IgD-negative memory B cell (primary cell): ENCODE results near the gene SNX20. TPM values are rescaled to one million over a fixed set of nuclear protein-coding genes. Genes with fewer than 3 reads are reported as not detected.

Experiments
- H3K27ac Mint-ChIP-seq, 3 donors: one replicate each; pipeline ENCODE4 v1.8.0; 2020 to 2022; ENCODE audit warnings: mild to moderate bottlenecking in 3 of 3, mixed read lengths in 3 of 3, moderate library complexity in 1 of 3
- H3K27me3 Mint-ChIP-seq: one replicate; pipeline ENCODE4 v1.8.0; 2021; ENCODE audit warnings: mixed read lengths
- H3K36me3 Mint-ChIP-seq: one replicate; pipeline ENCODE4 v1.8.0; 2020; ENCODE audit warnings: mild to moderate bottlenecking, mixed read lengths
- H3K4me1 Mint-ChIP-seq, 3 donors: one replicate each; pipeline ENCODE4 v1.8.0; 2020 to 2022; ENCODE audit warnings: mixed read lengths in 3 of 3, mild to moderate bottlenecking in 1 of 3
- H3K4me3 Mint-ChIP-seq, 4 donors: one replicate each; pipeline ENCODE4 v1.8.0; 2020 to 2022; ENCODE audit warnings: mild to moderate bottlenecking in 4 of 4, mixed read lengths in 4 of 4, moderate library complexity in 3 of 4
- H3K9me3 Mint-ChIP-seq, 3 donors: one replicate each; pipeline ENCODE4 v1.8.0; 2020 to 2021; ENCODE audit warnings: mixed read lengths in 3 of 3, mild to moderate bottlenecking in 1 of 3
- polyA plus RNA-seq: library from polyadenylated mRNA; unstranded; fragments of 300-500 nt; fragmentation: Illumina TruSeq; gene quantifications from one replicate; pipeline ENCODE4 v1.2.3, GENCODE V29; 2021

Gene SNX20
- polyA plus RNA-seq, 1 donor from 2014 or later, result 44.6 TPM

DNA sequence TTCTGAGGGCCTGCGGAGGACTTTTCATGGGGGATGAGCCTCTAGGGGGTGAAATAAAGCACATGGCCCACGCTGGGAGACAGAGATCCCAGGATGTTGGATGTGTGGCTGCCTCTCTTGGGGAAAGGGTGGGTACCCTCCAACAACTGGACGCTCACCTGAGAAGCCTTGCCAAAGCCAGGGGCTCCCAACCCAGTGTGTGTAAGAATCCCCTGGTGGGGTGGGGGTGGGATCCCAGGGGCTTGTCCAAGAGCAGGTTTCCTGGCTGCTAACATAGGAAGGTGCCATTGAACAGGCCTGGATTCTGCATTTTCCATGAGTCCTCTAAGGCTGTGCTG lies 587 bp downstream of the SNX20 start:
- Mint-ChIP-seq H3K27ac (peak overlapping the region; percentile 97 to 99 (median 98)), H3K4me1 (peaks cover 42 to 67% (median 53%) of the 10 kb centered on the region in 3 donors), H3K27me3 (peaks cover 2% of the 10 kb centered on the region), H3K36me3 (peaks cover 1% of the 10 kb centered on the region), H3K9me3 (peaks cover 0 to 1% (median 0%) of the 10 kb centered on the region in 3 donors), H3K4me3 (peak overlapping the region; percentile 91 to 96 (median 94))

GRCh38 chr16:50679676-50680555 lies 1.2 kb downstream of the SNX20 start:
- H3K4me3 Mint-ChIP-seq, result peak overlapping the region; percentile 91 to 96 (median 94)
- peaks cover 4% of the 10 kb centered on the region for H3K36me3 Mint-ChIP-seq
- H3K9me3 Mint-ChIP-seq, result no peaks in the 10 kb centered on the region
- H3K4me1 Mint-ChIP-seq, result peaks cover 37 to 61% (median 49%) of the 10 kb centered on the region in 3 donors
- H3K27ac Mint-ChIP-seq, result peak overlapping the region; percentile 86 to 99 (median 97)
- peaks cover 2% of the 10 kb centered on the region for H3K27me3 Mint-ChIP-seq

DNA sequence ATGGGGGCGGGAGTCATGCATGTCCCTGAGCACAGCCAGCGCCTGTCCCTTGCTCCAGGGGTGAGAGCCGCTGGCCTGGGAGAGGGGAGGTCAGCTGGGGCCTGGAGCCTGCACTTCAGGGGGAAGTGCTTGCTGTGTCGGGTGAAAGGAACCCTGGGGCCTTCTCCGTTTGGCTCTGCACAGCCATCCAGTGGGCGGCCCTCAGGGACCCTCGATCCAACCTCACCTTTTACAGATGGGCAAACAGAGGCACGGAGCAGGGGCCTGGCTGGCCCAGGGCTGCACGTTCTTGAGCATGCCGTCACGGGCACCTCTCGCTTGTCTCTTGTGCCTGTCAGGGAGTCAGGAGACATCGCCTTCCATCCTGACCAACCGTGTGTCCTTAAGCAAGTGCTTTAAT lies 1.8 kb downstream of the SNX20 start:
- Mint-ChIP-seq H3K4me1 (peaks cover 31 to 54% (median 42%) of the 10 kb centered on the region in 3 donors), H3K9me3 (no peaks in the 10 kb centered on the region), H3K4me3 (peak overlapping the region; percentile 88 to 96 (median 93)), H3K27me3 (peaks cover 2% of the 10 kb centered on the region), H3K36me3 (peaks cover 9% of the 10 kb centered on the region), H3K27ac (peak overlapping the region; percentile 5 to 96 (median 86))

DNA sequence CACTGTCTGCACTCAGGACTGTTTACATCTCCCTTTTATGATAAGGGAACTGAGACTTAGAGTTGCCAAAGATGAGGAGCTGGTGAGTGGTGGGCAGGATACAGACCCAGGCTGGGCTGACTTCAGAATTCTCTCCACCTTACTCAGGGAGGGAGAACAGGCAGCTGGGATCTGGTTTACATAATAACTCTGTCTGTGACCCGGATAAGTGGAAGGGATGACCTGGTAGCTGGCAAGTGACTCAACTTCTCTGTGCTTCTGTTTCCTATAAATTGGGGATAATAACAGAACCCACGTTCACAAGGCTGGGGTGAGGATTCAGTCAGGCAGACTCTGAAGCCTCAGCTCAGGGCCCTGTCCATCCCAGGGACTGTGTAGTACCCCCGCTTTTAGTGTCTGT lies 2.6 kb downstream of the SNX20 start:
- Mint-ChIP-seq H3K4me3 (peak overlapping the region in 3 of 4 donors; percentile 34 to 88 (median 47)), H3K9me3 (no peaks in the 10 kb centered on the region), H3K4me1 (peaks cover 24 to 47% (median 36%) of the 10 kb centered on the region in 3 donors), H3K27ac (peak overlapping the region; percentile 5 to 96 (median 88)), H3K27me3 (peaks cover 2% of the 10 kb centered on the region), H3K36me3 (peaks cover 13% of the 10 kb centered on the region)

- peaks cover 14% of the 10 kb centered on the region for H3K36me3 Mint-ChIP-seq
- H3K9me3 Mint-ChIP-seq, result peaks cover 0 to 2% (median 0%) of the 10 kb centered on the region in 3 donors
- peak overlapping the region in 1 of 4 donors; percentile 88 for H3K4me3 Mint-ChIP-seq
- H3K4me1 Mint-ChIP-seq, result peaks cover 16 to 35% (median 29%) of the 10 kb centered on the region in 3 donors
- peak overlapping the region in 2 of 3 donors; percentile 45 to 46 for H3K27ac Mint-ChIP-seq
- H3K27me3 Mint-ChIP-seq, result peaks cover 2% of the 10 kb centered on the region
Measured at GRCh38 chr16:50677351-50677750, 3.8 kb downstream of the SNX20 start.

GRCh38 chr16:50676684-50677225 lies 4.4 kb downstream of the SNX20 start:
- peaks cover 16 to 31% (median 27%) of the 10 kb centered on the region in 3 donors for H3K4me1 Mint-ChIP-seq
- H3K27me3 Mint-ChIP-seq, result peaks cover 2% of the 10 kb centered on the region
- peaks cover 0 to 2% (median 2%) of the 10 kb centered on the region in 3 donors for H3K9me3 Mint-ChIP-seq
- peak overlapping the region in 1 of 3 donors; percentile 14 for H3K27ac Mint-ChIP-seq
- peaks cover 18% of the 10 kb centered on the region for H3K36me3 Mint-ChIP-seq
- peak overlapping the region in 1 of 4 donors; percentile 88 for H3K4me3 Mint-ChIP-seq

GRCh38 chr16:50675686-50676610 lies 5.2 kb downstream of the SNX20 start:
- Mint-ChIP-seq H3K27ac (peak overlapping the region in 2 of 3 donors; percentile 14 to 57), H3K36me3 (peaks cover 23% of the 10 kb centered on the region), H3K27me3 (peaks cover 2% of the 10 kb centered on the region), H3K4me3 (peak overlapping the region in 2 of 4 donors; percentile 12 to 62), H3K4me1 (peaks cover 14 to 26% (median 24%) of the 10 kb centered on the region in 3 donors), H3K9me3 (peaks cover 2 to 7% (median 2%) of the 10 kb centered on the region in 3 donors)

- Mint-ChIP-seq H3K9me3 (peaks cover 2 to 7% (median 2%) of the 10 kb centered on the region in 3 donors), H3K4me3 (no peak overlapping the region), H3K4me1 (peaks cover 13 to 21% (median 19%) of the 10 kb centered on the region in 3 donors), H3K36me3 (peaks cover 23% of the 10 kb centered on the region), H3K27ac (peak overlapping the region in 2 of 3 donors; percentile 8 to 69), H3K27me3 (peaks cover 2% of the 10 kb centered on the region)
Measured at GRCh38 chr16:50674831-50675230, 6.3 kb downstream of the SNX20 start.

GRCh38 chr16:50673496-50674275 lies 7.4 kb downstream of the SNX20 start:
- no peak overlapping the region for H3K27ac Mint-ChIP-seq
- H3K36me3 Mint-ChIP-seq, result peaks cover 23% of the 10 kb centered on the region
- no peaks in the 10 kb centered on the region for H3K27me3 Mint-ChIP-seq
- peaks cover 2 to 7% (median 2%) of the 10 kb centered on the region in 3 donors for H3K9me3 Mint-ChIP-seq
- no peak overlapping the region for H3K4me3 Mint-ChIP-seq
- H3K4me1 Mint-ChIP-seq, result peaks cover 8 to 12% (median 9%) of the 10 kb centered on the region in 3 donors

GRCh38 chr16:50671644-50672260 lies 9.4 kb downstream of the SNX20 start:
- H3K36me3 Mint-ChIP-seq, result peaks cover 24% of the 10 kb centered on the region
- peaks cover 2 to 7% (median 2%) of the 10 kb centered on the region in 3 donors for H3K9me3 Mint-ChIP-seq
- peak overlapping the region in 1 of 4 donors; percentile 53 for H3K4me3 Mint-ChIP-seq
- H3K27ac Mint-ChIP-seq, result peak overlapping the region in 2 of 3 donors; percentile 40 to 86
- H3K27me3 Mint-ChIP-seq, result no peaks in the 10 kb centered on the region
- peaks cover 10 to 21% (median 15%) of the 10 kb centered on the region in 3 donors for H3K4me1 Mint-ChIP-seq

DNA sequence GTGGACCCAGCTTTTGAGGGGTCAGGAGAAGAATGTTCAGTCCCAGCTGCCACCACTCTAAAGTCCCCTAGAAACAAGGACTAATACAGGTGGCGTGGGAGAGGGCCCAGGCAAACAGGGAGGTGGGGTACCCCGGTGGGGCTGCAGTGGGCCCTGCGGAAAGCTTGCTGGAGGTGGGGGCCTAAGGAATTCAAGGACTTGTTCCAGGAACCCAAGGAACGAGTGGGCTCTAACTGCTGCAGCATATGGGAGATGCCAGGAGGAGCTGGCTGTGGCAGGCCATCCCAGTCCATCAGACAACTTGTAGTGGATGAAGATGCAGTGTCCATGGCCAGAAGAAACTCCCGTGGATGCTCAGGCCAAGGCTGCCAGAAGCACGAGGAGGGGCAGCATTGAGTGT lies 10.6 kb downstream of the SNX20 start:
- no peak overlapping the region for H3K4me3 Mint-ChIP-seq
- peaks cover 2 to 7% (median 2%) of the 10 kb centered on the region in 3 donors for H3K9me3 Mint-ChIP-seq
- H3K36me3 Mint-ChIP-seq, result peaks cover 25% of the 10 kb centered on the region
- H3K4me1 Mint-ChIP-seq, result peaks cover 13 to 26% (median 18%) of the 10 kb centered on the region in 3 donors
- no peaks in the 10 kb centered on the region for H3K27me3 Mint-ChIP-seq
- H3K27ac Mint-ChIP-seq, result no peak overlapping the region

DNA sequence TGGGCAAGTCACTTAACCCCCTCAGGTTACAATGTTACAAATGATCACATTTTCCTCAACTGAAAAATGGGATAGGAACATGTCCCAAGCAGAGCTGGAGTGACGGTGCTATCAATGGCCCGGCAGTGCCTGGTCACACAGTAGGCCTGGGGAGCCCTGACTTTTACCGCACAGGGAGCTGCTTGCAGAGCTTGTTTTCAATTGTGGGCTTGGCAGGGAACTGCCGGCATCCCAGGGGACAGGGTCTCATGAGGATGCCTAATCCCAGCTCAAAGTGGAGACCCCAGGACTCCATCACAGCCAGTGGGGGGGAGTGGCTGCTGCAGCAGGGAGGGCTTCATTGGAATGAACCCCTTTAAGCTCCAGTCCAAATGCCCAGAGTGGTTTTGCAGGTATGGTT lies 11.4 kb downstream of the SNX20 start:
- no peak overlapping the region for H3K4me3 Mint-ChIP-seq
- H3K27ac Mint-ChIP-seq, result no peak overlapping the region
- peaks cover 16 to 29% (median 20%) of the 10 kb centered on the region in 3 donors for H3K4me1 Mint-ChIP-seq
- no peaks in the 10 kb centered on the region for H3K27me3 Mint-ChIP-seq
- peaks cover 21% of the 10 kb centered on the region for H3K36me3 Mint-ChIP-seq
- peaks cover 2 to 7% (median 2%) of the 10 kb centered on the region in 3 donors for H3K9me3 Mint-ChIP-seq

- Mint-ChIP-seq H3K4me1 (peaks cover 16 to 29% (median 20%) of the 10 kb centered on the region in 3 donors), H3K27me3 (no peaks in the 10 kb centered on the region), H3K9me3 (peaks cover 2 to 7% (median 2%) of the 10 kb centered on the region in 3 donors), H3K27ac (peak overlapping the region in 2 of 3 donors; percentile 36 to 80), H3K4me3 (no peak overlapping the region), H3K36me3 (peaks cover 14% of the 10 kb centered on the region)
Measured at GRCh38 chr16:50668368-50669008, 12.6 kb downstream of the SNX20 start.
